ENCODE measurements around the gene UQCRHL.
A peak's percentile ranks its signal among the peaks of the same experiment; 100 is the strongest.
"Not testable (repeated sequence)": the region's sequence is repeated elsewhere in the genome, so short reads cannot be mapped to it uniquely, and the experiment has no call there.

The UQCRHL gene

DNA sequence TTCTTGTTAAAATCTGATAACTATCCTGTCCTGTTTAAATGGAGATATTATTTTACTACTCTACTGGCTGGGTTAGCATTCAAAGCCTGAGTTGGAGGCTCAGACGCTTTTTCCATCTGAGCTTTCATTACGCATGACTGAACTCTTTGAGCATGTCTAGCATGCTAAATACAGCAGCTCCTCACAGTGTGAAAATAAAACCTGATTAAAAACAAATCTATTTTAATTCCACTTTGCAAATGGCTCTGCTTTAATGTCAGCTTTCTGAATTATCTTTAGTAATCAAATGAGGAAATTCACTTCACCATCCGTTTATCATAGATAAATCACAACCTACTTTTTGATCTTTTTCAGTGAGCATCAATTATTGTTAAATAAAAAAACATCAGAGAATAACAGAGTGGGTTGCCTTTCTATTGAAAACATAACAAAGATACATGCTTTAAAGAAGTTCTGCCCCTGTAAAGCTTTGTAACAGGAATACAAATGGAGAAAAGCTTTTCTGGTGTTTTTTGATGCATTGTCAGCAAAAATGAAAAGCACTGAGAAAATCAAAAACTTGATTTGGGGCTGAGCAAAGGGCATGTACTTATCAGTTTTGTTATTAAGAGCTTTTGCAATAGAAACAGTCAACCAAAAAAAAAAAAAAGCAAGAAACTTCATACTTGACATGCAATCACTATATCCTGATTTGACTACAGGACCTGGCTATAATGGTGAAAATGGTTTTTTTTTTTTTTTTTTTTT, 36.5 kb upstream of the UQCRHL start:
- DNase-seq (ENCODE audit: low read depth in 2 of 2) = no peak
- TF ChIP-seq CTCF (IDR thresholded peaks at IDR 0.05; ENCODE audit: low read depth, low read length) = no peak
- H3K4me3 ChIP-seq (replicated peaks in 1 of 2; ENCODE audit: low read depth in 2 of 2, low read length in 2 of 2) = no peak overlapping the region

DNA sequence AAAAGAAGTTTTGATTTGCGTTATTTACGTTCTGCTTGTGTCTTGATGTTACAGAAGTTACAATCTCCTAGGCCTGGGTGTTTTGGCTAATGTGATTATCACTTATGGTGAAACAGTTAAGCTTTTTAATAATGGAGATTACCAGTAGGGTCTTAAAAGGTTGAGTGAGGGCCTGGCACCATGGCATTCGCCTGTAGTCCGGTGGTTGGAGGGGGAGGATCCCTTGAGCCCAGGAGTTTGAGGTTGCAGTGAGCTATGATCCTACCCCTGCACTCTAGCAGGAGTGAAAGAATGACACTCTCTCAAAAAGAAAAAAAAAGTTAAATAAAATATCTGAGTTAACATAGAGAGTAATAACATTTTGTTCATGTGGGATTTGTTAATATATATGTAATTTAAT, 31.3 kb upstream of the UQCRHL start:
- H3K4me3 ChIP-seq (replicated peaks in 1 of 2; ENCODE audit: low read depth in 2 of 2, low read length in 2 of 2) = no peak overlapping the region
- no peak for DNase-seq (ENCODE audit: low read depth in 2 of 2)
- no peak for TF ChIP-seq CTCF (IDR thresholded peaks at IDR 0.05; ENCODE audit: low read depth, low read length)

DNA sequence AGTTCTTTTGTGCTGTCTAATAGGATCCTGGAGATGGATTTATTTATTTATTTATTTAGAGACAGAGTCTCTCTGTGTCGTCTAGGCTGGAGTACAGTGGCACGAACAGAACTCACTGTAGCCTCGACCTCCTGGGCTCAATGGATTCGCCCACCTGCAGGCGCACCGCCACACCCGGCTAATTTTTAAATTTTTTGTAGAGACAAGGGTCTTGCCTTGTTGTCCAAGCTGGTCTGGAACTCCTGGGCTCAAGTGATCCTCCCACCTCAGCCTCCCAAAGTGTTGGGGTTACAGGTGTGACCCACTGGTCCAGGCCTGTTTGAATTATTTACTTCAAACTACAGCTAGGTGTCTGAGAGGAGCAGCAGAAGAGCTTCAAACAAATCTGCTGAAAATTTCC, 30.5 kb upstream of the UQCRHL start:
- no peak overlapping the region for H3K4me3 ChIP-seq (replicated peaks in 1 of 2; ENCODE audit: low read depth in 2 of 2, low read length in 2 of 2)
- TF ChIP-seq CTCF (IDR thresholded peaks at IDR 0.05; ENCODE audit: low read depth, low read length) = no peak
- no peak for DNase-seq (ENCODE audit: low read depth in 2 of 2)

DNA sequence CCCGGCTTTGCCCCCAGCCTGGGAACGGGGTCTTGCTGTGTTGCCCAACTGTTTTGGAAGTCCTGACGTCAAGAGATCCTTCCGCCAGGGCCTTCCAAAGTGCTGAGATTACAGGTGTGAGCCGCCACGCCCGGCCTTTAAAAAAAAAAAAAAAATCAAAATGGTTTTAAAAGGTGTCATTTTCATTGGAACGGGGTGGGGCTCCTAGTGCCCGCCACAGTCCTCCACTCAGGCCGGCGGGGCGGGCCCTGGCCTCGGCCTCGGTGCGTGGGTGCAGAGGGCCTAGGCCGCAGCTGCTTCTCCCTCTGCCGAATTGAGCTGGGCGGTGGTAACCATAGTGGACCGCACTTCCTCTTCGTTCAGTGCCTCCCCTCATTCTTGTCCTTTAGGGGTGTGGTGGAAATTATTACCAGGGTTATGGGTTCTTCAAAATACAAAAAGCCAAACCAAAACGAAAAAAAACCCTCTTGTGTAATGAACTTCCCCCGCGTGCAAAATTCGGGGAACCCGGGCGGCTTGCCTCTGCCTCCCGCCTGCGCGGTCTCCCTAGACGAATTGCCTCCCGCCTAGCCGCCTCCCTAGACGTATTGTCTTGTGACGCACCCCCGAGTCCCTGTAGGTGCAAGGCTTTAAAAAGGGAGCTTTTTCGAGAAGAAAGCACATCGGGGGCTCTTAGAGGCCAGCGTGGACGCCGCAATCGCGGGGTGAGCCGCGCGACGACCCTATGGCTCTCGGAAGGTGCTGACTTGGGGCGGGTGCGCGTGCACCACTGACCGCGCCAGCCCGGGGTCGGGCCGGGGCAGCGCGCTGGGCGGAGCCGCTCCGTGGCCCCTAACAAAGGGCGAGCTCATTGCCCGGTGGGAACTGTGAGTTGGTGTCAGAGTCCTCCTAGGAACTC, 29.6 kb upstream of the UQCRHL start:
- no peak for TF ChIP-seq CTCF (IDR thresholded peaks at IDR 0.05; ENCODE audit: low read depth, low read length)
- no peak overlapping the region for H3K4me3 ChIP-seq (replicated peaks in 1 of 2; ENCODE audit: low read depth in 2 of 2, low read length in 2 of 2)
- no peak for DNase-seq (ENCODE audit: low read depth in 2 of 2)

GRCh38 chr1:15836511-15836771, 29.0 kb upstream of the UQCRHL start:
- DNase-seq (ENCODE audit: low read depth in 2 of 2) = not testable (repeated sequence)
- peak overlapping the region; percentile 54 to 59 for H3K4me3 ChIP-seq (replicated peaks in 1 of 2; ENCODE audit: low read depth in 2 of 2, low read length in 2 of 2)

DNA sequence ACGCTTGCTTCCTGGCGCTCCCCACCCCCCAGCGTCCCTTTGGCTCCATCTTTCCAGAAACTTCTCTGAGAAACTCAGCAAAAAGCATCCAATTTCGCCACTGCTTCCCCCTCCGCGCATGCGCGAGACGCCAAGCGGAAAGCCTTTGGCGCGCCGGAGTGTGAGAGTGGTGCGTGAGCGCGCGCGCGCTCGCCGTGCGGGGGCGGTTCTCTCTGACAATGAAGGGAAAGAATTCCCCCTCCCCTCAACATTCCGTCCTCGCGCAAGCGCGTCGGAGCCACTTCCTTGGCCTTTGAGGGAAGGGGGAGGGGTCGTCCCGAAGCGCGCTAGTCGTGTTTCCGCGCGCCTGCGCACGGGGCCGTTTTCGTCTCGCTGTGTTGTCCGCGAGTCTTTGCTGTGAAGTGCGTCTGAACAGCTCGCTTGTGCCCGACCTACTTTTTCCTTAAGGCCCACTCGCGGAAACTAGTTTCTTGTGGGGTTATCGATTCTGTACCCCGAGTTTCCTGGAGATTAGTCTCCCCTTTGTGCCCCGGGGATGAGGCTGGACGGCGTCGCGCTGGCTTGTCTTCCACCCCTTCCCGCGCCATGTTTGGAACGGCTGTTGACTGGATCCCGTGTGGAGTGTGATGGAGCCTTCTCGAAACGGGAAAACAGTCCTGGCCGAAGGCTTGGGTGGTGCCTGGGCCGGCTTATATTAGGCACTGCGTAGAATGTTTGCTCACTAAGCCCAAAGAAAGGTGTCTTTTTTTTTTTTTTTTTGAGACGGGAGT, 28.5 kb upstream of the UQCRHL start:
- H3K4me3 ChIP-seq (replicated peaks in 1 of 2; ENCODE audit: low read depth in 2 of 2, low read length in 2 of 2) = peak overlapping the region; percentile 59 to 81
- TF ChIP-seq CTCF (IDR thresholded peaks at IDR 0.05; ENCODE audit: low read depth, low read length) = no peak
- peak; percentile 100 for DNase-seq (ENCODE audit: low read depth in 2 of 2)

All from cardiac fibroblast (primary cell).